Activated B cell treated with CpG ODN at 0.5 μM for 24 hours (primary cell): ENCODE results near the gene LATS2. TPM values are rescaled to one million over a fixed set of nuclear protein-coding genes. Genes with fewer than 3 reads are reported as not detected.

Source experiments
- ATAC-seq: fragments of 200-7000 bp; cut with Tn5 transposase; one replicate; pipeline ENCODE4 v1.10.0; 2021; ENCODE audit warnings: low read depth, mild to moderate bottlenecking, moderate library complexity
- CTCF ChIA-PET: fragments of 350-600 bp; sonication (Branson Sonifier 250); formaldehyde crosslinking; loops from one replicate; lab custom pipeline; 2021; ENCODE audit warnings: antibody characterized with exemption; lab: Charles Lee
- POLR2A ChIA-PET: fragments of 350-600 bp; sonication (Branson Sonifier 250); formaldehyde crosslinking; loops from one replicate; lab custom pipeline; 2021; ENCODE audit warnings: antibody characterized with exemption; lab: Charles Lee
- DNase-seq: peaks from one replicate; pipeline ENCODE4 v3.0.0; 2022
- H3K27ac Mint-ChIP-seq: one replicate; pipeline ENCODE4 v1.8.0; 2020; ENCODE audit warnings: mixed read lengths
- H3K27me3 Mint-ChIP-seq: one replicate; pipeline ENCODE4 v1.8.0; 2021; ENCODE audit warnings: mixed read lengths
- H3K36me3 Mint-ChIP-seq: one replicate; pipeline ENCODE4 v1.8.0; 2021; ENCODE audit warnings: low read depth, mixed read lengths
- H3K4me1 Mint-ChIP-seq: one replicate; pipeline ENCODE4 v1.8.0; 2021; ENCODE audit warnings: mixed read lengths
- H3K4me3 Mint-ChIP-seq: one replicate; pipeline ENCODE4 v1.8.0; 2020; ENCODE audit warnings: mild to moderate bottlenecking, mixed read lengths
- H3K9me3 Mint-ChIP-seq: one replicate; pipeline ENCODE4 v1.8.0; 2020; ENCODE audit warnings: mixed read lengths
- intact Hi-C: fragments of 100-400 bp; cut with micrococcal nuclease; formaldehyde crosslinking; loops from one replicate; pipeline ENCODE4 v1.15.1; 2024
- total RNA-seq: library from RNA; stranded (reverse); gene quantifications from 2 replicates; pipeline ENCODE4 v1.2.3, GENCODE V29; 2022
- TF ChIP-seq, protein P1 (sequence below): fragments of 200-600 bp; IDR thresholded peaks from one replicate; pipeline ENCODE4 v1.8.0; 2022; ENCODE audit warnings: antibody characterized with exemption, mild to moderate bottlenecking

The LATS2 gene
- total RNA-seq, 1 donor from 2014 or later: 1.7 TPM

GRCh38 chr13:21077076-21077787 is 15.8 kb upstream of the LATS2 start:
- Mint-ChIP-seq H3K27me3 (peaks cover 38% of the 10 kb centered on the region), H3K4me3 (peak overlapping the region; percentile 38), H3K36me3 (no peaks in the 10 kb centered on the region), H3K9me3 (no peaks in the 10 kb centered on the region), H3K27ac (no peak overlapping the region), H3K4me1 (peaks cover 16% of the 10 kb centered on the region)
- intact Hi-C loops: loop anchor here (10.0 kb wide), 1 partner anchor 132 kb away; no protein-coding TSS in a partner anchor
- DNase-seq: no peak
- ATAC-seq: no peak
- POLR2A ChIA-PET: no interaction called here
- CTCF ChIA-PET: no interaction called here
- TF ChIP-seq, protein P1, sequence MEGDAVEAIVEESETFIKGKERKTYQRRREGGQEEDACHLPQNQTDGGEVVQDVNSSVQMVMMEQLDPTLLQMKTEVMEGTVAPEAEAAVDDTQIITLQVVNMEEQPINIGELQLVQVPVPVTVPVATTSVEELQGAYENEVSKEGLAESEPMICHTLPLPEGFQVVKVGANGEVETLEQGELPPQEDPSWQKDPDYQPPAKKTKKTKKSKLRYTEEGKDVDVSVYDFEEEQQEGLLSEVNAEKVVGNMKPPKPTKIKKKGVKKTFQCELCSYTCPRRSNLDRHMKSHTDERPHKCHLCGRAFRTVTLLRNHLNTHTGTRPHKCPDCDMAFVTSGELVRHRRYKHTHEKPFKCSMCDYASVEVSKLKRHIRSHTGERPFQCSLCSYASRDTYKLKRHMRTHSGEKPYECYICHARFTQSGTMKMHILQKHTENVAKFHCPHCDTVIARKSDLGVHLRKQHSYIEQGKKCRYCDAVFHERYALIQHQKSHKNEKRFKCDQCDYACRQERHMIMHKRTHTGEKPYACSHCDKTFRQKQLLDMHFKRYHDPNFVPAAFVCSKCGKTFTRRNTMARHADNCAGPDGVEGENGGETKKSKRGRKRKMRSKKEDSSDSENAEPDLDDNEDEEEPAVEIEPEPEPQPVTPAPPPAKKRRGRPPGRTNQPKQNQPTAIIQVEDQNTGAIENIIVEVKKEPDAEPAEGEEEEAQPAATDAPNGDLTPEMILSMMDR: no peak

DNA sequence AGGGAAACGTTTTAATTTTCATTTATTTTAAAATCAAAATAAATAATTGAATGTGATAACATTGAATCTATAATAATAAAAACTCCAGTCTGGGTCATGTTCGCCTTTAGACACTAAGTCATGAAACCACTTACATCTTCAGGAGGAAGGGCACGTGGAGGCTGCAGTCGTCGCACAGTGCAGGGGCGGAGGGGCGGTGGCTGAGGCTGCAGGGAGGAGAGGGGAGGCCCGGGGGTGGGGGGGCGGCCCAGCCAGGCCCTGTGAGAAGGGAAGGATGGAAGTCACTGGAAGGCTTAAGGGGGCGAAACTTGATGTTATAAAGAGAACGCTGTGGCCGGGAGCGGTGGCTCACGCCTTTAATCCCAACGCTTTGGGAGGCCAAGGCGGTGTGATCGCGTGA is 14.9 kb upstream of the LATS2 start:
- no peaks in the 10 kb centered on the region for H3K9me3 Mint-ChIP-seq
- H3K4me3 Mint-ChIP-seq: peak overlapping the region; percentile 57
- peaks cover 38% of the 10 kb centered on the region for H3K27me3 Mint-ChIP-seq
- ChIA-PET CTCF (no interaction called here), POLR2A (no interaction called here)
- intact Hi-C loops: loop anchor here (10.0 kb wide), 1 partner anchor 131 kb away; no protein-coding TSS in a partner anchor
- no peaks in the 10 kb centered on the region for H3K36me3 Mint-ChIP-seq
- H3K27ac Mint-ChIP-seq: no peak overlapping the region
- peak; percentile 21 for ATAC-seq
- TF ChIP-seq, protein P1: no peak
- no peak for DNase-seq
- peaks cover 16% of the 10 kb centered on the region for H3K4me1 Mint-ChIP-seq

DNA sequence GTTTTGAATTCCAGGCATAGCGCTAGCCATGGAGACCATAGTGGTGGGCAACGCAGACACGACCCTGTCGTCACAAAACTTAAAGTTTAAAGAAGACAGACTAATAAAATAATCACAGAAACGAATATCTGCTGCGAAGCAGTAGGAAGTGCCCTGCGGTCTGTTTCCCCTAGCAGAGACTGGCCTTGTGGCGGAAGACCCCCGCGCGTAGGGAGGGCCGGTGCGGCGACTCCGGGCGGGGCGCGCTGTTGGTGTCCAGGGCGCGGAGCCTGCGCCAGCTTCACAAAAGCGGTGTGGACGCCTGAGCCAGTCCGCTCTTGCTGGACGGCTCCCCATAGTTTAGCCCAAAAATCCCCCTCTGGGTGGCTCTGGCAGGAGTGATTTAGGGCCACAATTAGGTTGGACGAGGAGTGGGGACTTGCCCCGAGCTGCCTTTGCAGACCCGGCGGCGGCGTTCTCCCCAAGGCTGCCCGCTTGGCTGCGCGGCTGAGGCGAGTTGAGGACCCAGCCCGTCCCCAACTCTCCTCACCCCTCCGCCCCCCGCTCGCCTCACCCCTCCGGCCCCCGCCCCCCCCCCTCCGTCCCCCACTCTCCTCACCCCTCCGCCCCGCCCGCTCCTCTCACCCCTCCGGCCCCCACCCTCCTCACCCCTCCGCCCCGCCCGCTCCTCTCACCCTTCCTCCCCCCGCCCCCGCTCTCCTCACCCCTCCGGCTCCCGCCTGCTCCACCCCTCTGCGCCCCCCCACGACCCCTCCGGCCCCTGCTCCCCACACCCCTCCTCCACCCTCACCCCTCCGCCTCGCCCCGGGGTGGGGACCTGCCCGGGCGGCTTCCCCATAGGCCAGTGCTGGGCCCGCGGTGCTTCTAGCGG is 14.2 kb upstream of the LATS2 start:
- H3K9me3 Mint-ChIP-seq: no peaks in the 10 kb centered on the region
- intact Hi-C loops: loop anchor here (1.0 to 10.0 kb wide), 2 partner anchors 14 to 131 kb away; partner anchors contain the start of gene LATS2
- DNase-seq (peak; percentile 18), ATAC-seq (peak; percentile 66)
- ChIA-PET POLR2A (no interaction called here), CTCF (no interaction called here)
- H3K36me3 Mint-ChIP-seq: no peaks in the 10 kb centered on the region
- H3K27ac Mint-ChIP-seq: no peak overlapping the region
- peak overlapping the region; percentile 74 for H3K4me3 Mint-ChIP-seq
- TF ChIP-seq, protein P1: no peak
- peaks cover 38% of the 10 kb centered on the region for H3K27me3 Mint-ChIP-seq
- peaks cover 16% of the 10 kb centered on the region for H3K4me1 Mint-ChIP-seq

DNA sequence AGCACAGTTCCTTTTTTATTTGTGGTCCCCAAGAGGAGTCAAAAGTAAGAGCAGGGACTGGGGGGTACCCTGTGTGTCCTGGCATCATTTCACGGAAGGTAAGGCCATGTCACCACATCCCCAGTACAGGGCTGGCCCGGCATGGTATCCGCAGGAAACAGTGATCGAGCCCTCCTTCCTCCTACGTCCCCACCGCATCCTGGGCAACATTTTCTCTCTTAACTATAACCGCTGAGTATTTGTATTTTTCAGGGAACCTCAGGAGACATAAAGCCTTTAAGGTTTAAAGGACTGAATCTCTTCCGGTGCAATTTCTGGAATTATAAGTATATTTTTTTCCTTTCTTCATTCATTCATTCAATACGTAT is 13.6 kb upstream of the LATS2 start:
- H3K27ac Mint-ChIP-seq: no peak overlapping the region
- ATAC-seq: no peak
- peak overlapping the region; percentile 74 for H3K4me3 Mint-ChIP-seq
- peaks cover 37% of the 10 kb centered on the region for H3K27me3 Mint-ChIP-seq
- intact Hi-C loops: loop anchor here (1.0 to 10.0 kb wide), 2 partner anchors 14 to 130 kb away; partner anchors contain the start of gene LATS2
- TF ChIP-seq, protein P1: no peak
- POLR2A ChIA-PET: no interaction called here
- no peaks in the 10 kb centered on the region for H3K9me3 Mint-ChIP-seq
- CTCF ChIA-PET: no interaction called here
- DNase-seq: no peak
- peaks cover 16% of the 10 kb centered on the region for H3K4me1 Mint-ChIP-seq
- H3K36me3 Mint-ChIP-seq: no peaks in the 10 kb centered on the region

DNA sequence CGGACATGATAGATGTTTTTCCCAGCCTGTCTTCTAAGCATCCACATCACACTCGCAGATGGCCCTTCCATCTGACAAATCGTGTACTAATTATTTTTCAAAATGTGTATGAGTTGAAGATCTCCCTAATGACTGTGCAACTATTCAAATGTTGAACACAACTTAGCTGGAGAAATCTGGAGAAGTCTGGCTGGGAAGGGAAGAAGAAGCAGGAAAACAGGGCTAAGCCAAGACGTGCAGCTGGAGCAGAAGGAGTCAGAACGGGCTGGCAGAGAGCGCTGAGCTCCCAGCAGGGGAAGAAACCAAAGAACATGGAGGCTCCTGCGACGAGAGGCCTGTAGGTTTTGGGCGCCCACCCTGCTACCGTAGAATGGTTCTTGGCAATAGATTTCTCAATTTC is 13.2 kb upstream of the LATS2 start:
- Mint-ChIP-seq H3K27me3 (peaks cover 35% of the 10 kb centered on the region), H3K27ac (no peak overlapping the region), H3K36me3 (no peaks in the 10 kb centered on the region), H3K4me3 (peak overlapping the region; percentile 74), H3K9me3 (no peaks in the 10 kb centered on the region), H3K4me1 (peaks cover 16% of the 10 kb centered on the region)
- ATAC-seq (no peak), DNase-seq (no peak)
- intact Hi-C loops: loop anchor here (10.0 kb wide), 1 partner anchor 130 kb away; no protein-coding TSS in a partner anchor
- ChIA-PET POLR2A (no interaction called here), CTCF (no interaction called here)
- TF ChIP-seq, protein P1: no peak
